GM12878 (cell line): ENCODE results near the gene KRT31. TPM values are rescaled to one million over a fixed set of nuclear protein-coding genes. Genes with fewer than 3 reads are reported as not detected.

ENCODE experiments used
- ATAC-seq: fragments of 200-7000 bp; cut with Tn5 transposase; 3 replicates; pipeline ENCODE4 v1.9.1; 2020; ENCODE audit warnings: mild to moderate bottlenecking, moderate library complexity
- BruUV-seq: library from RNA; stranded (reverse); fragments of 400-500 nt; replicated peaks from 2 replicates; lab custom pipeline; 2021; lab: Mats Ljungman, UMichigan
- CTCF ChIA-PET: fragments of 300-600 bp; sonication (Branson Sonifier 250); formaldehyde crosslinking; extraction: SDS; loops from one replicate; lab custom pipeline; 2021; ENCODE audit warnings: inconsistent platforms; lab: Yijun Ruan, JAX
- POLR2A ChIA-PET: fragments of 350-600 bp; formaldehyde crosslinking; extraction: SDS; loops from one replicate; lab custom pipeline; 2021; ENCODE audit warnings: inconsistent platforms; lab: Charles Lee
- RAD21 ChIA-PET: fragments of 300-600 bp; sonication (Branson Sonifier 250); formaldehyde crosslinking; loops from one replicate; lab custom pipeline; 2023; ENCODE audit warnings: antibody characterized with exemption; ENCODE audit not compliant: unreplicated experiment; lab: Charles Lee
- SMC1A ChIA-PET: fragments of 300-600 bp; sonication (Branson Sonifier 250); formaldehyde crosslinking; loops from one replicate; lab custom pipeline; 2023; ENCODE audit not compliant: unreplicated experiment, uncharacterized antibody; lab: Charles Lee
- DNase-seq: peaks from one replicate; pipeline ENCODE4 v3.0.0-alpha.2; 2011; ENCODE audit warnings: low read depth, low spot score
- FAIRE-seq: peaks from 3 replicates; lab custom pipeline; 2011; peaks lifted over from hg19 to GRCh38; lab: Jason Lieb, UNC
- H2AFZ ChIP-seq: 2 replicates; pipeline ENCODE4 v1.6.0; 2011; ENCODE audit warnings: low read depth, low read length, control low read depth; ENCODE audit not compliant: control insufficient read depth
- H3K27ac ChIP-seq: 2 replicates; pipeline ENCODE4 v1.5.1; 2011; ENCODE audit warnings: control low read depth; ENCODE audit not compliant: control insufficient read depth, insufficient read depth
- H3K27me3 ChIP-seq, 2 experiments: replicated peaks in 1 of 2; 2 replicates each; pipeline versions ENCODE4 v1.6.0 to v1.6.1; 2011; ENCODE audit warnings: low read length in 1 of 2; ENCODE audit not compliant: control insufficient read depth in 2 of 2, insufficient read depth in 2 of 2
- H3K36me3 ChIP-seq, 2 experiments: 2 replicates each; pipeline ENCODE4 v1.5.1; 2011; ENCODE audit warnings: low read length in 1 of 2; ENCODE audit not compliant: control insufficient read depth in 2 of 2, insufficient read depth in 2 of 2
- H3K4me1 ChIP-seq: 2 replicates; pipeline ENCODE4 v1.6.1; 2011; ENCODE audit warnings: mild to moderate bottlenecking, low read length, moderate library complexity, mixed read lengths; ENCODE audit not compliant: control insufficient read depth, insufficient read depth
- H3K4me2 ChIP-seq: 2 replicates; pipeline ENCODE4 v1.6.0; 2011; ENCODE audit warnings: control low read depth; ENCODE audit not compliant: control insufficient read depth, insufficient read depth
- H3K4me3 ChIP-seq: fragments of 200-600 bp; sonication (generic); 2 replicates; pipeline ENCODE4 v1.5.1; 2016
- H3K79me2 ChIP-seq: 2 replicates; pipeline ENCODE4 v1.6.0; 2011; ENCODE audit warnings: low read length; ENCODE audit not compliant: control insufficient read depth, insufficient read depth
- H3K9ac ChIP-seq: 2 replicates; pipeline ENCODE4 v1.8.0; 2011; ENCODE audit warnings: low read length, control low read depth, mixed read lengths; ENCODE audit not compliant: control insufficient read depth, insufficient read depth
- H3K9me3 ChIP-seq: replicated peaks from 3 replicates; pipeline ENCODE4 v1.5.1; 2011; ENCODE audit warnings: mild to moderate bottlenecking, low read length; ENCODE audit not compliant: control insufficient read depth, insufficient read depth
- H4K20me1 ChIP-seq: 2 replicates; pipeline ENCODE4 v1.6.0; 2011; ENCODE audit not compliant: control insufficient read depth, insufficient read depth
- ATF7 ChIP-seq: fragments of 450-650 bp; IDR thresholded peaks from 2 replicates; pipeline ENCODE4 v1.6.1; 2016; ENCODE audit warnings: low read depth, mild to moderate bottlenecking
- CHD1 ChIP-seq: IDR thresholded peaks from 2 replicates; pipeline ENCODE4 v1.6.1; 2012; ENCODE audit warnings: low read depth, low read length, improper control_type of control experiment
- FOS ChIP-seq: IDR thresholded peaks from 3 replicates; pipeline ENCODE4 v1.6.1; 2011; ENCODE audit warnings: borderline replicate concordance; ENCODE audit not compliant: insufficient read length; ENCODE audit errors: extremely low read depth
- GABPA ChIP-seq: IDR thresholded peaks from 2 replicates; pipeline ENCODE4 v1.6.1; 2014; ENCODE audit warnings: antibody characterized with exemption, low read depth, mild to moderate bottlenecking, inconsistent platforms
- HDAC6 ChIP-seq: fragments of 200-600 bp; sonication (generic); IDR thresholded peaks from one replicate; pipeline ENCODE4 v1.8.0; 2017; ENCODE audit warnings: antibody characterized with exemption; ENCODE audit not compliant: unreplicated experiment
- JUND ChIP-seq: IDR thresholded peaks from 2 replicates; pipeline ENCODE4 v1.6.1; 2012; ENCODE audit warnings: low read depth, mild to moderate bottlenecking, low read length, improper control_type of control experiment, moderate library complexity
- POLR2AphosphoS5 ChIP-seq: IDR thresholded peaks from 2 replicates; pipeline ENCODE4 v1.6.1; 2011; ENCODE audit warnings: mild to moderate bottlenecking, low read length, inconsistent platforms
- RAD51 ChIP-seq: fragments of 450-650 bp; IDR thresholded peaks from 2 replicates; pipeline ENCODE4 v1.6.1; 2016; ENCODE audit warnings: moderate library complexity, mild to moderate bottlenecking, inconsistent platforms
- RB1 ChIP-seq: fragments of 450-650 bp; formaldehyde crosslinking; IDR thresholded peaks from 2 replicates; pipeline ENCODE4 v1.6.1; 2017; ENCODE audit warnings: mild to moderate bottlenecking, borderline replicate concordance
- SMC3 ChIP-seq: IDR thresholded peaks from 2 replicates; pipeline ENCODE4 v1.6.1; 2011; ENCODE audit warnings: low read length, improper control_type of control experiment, borderline replicate concordance
- TARDBP ChIP-seq: IDR thresholded peaks from 2 replicates; pipeline ENCODE4 v1.6.1; 2016; ENCODE audit warnings: borderline replicate concordance
- TBL1XR1 ChIP-seq: IDR thresholded peaks from 2 replicates; pipeline ENCODE4 v1.6.1; 2012; ENCODE audit warnings: low read depth, low read length, improper control_type of control experiment
- ZNF622 ChIP-seq: fragments of 450-650 bp; IDR thresholded peaks from 2 replicates; pipeline ENCODE4 v1.6.1; 2017; ENCODE audit warnings: mild to moderate bottlenecking, inconsistent platforms
- whole genome bisulfite sequencing: methylation state at CpG from one replicate; pipeline ENCODE4 v1.1.6; 2016; ENCODE audit warnings: low lambda C conversion rate; ENCODE audit not compliant: insufficient replicate concordance, insufficient coverage; ENCODE audit errors: missing lambda C conversion rate; 5-methylcytosine and 5-hydroxymethylcytosine counted together
- in situ Hi-C: fragments of 300-500 bp; cut with MboI; formaldehyde crosslinking; loops from 9 replicates; pipeline ENCODE4 v1.14.3; 2018; ENCODE audit warnings: mixed read lengths
- intact Hi-C: fragments of 100-400 bp; cut with micrococcal nuclease; formaldehyde crosslinking; loops from one replicate; pipeline ENCODE4 v1.14.2; 2022; ENCODE audit not compliant: unreplicated experiment
- polyA plus RNA-seq, 11 experiments: library from polyadenylated mRNA; depleted of rRNA in 4 of 11; unstranded in 6 of 11; stranded (reverse) in 5 of 11; fragments of >200 nt; fragmentation: Nextera tagmentation in 4 of 11; fragmentation: Illumina TruSeq in 1 of 11; extraction: Ambion mirVana in 4 of 11; extraction: Trizol in 1 of 11; gene quantifications; 1 replicate in 1 of 11; 2 replicates in 10 of 11; pipeline versions ENCODE4 v1.2.1 to v1.2.3, GENCODE V29; 2011 to 2016; ENCODE audit warnings: inconsistent platforms in 2 of 11, missing spikeins in 2 of 11, low read depth in 1 of 11
- total RNA-seq, 4 experiments: library from RNA; depleted of rRNA in 3 of 4; stranded (reverse); fragments of >200 nt in 3 of 4; fragmentation: Illumina TruSeq in 1 of 4; extraction: Trizol in 1 of 4; gene quantifications; 2 replicates each; pipeline versions ENCODE4 v1.2.1 to v1.2.3, GENCODE V29; 2013 to 2021
- TF ChIP-seq, protein P1 (sequence below): fragments of 150-350 bp; IDR thresholded peaks from 2 replicates; pipeline ENCODE4 v1.6.1; 2016; ENCODE audit warnings: low read depth, low read length
- TF ChIP-seq, protein P2 (sequence below): fragments of 450-650 bp; IDR thresholded peaks from 2 replicates; pipeline ENCODE4 v1.6.1; 2017; ENCODE audit warnings: mild to moderate bottlenecking, moderate library complexity
- TF ChIP-seq, protein P3 (sequence below): IDR thresholded peaks from 2 replicates; pipeline ENCODE4 v1.6.1; 2011; ENCODE audit warnings: mild to moderate bottlenecking, low read depth, low read length, moderate library complexity; ENCODE audit not compliant: insufficient replicate concordance

KRT31 gene
- total and polyA plus RNA-seq, 10 of the 15 experiments (the other 5 are each of a cell fraction or from before 2014, with no cell fraction given): not detected

DNA sequence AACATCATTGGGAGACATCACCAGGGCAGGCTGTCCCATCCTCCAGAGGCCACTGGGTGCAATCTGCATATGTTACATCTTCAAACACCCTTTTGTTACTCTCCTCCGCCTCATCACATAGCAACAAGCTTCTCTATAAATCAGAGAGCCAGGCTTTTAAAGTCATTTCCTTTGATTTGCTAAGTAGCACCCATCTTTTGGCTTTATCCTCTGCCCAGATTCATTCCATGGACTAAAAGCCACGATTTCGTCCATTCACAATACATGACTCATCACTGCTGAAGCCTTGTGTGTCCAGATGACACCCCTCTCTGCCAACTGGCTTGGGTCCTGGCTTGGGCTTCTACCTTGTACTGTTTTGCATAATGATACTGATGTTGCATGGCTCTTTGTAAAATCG lies 45.3 kb upstream of the KRT31 start:
- no peak overlapping the region for H2AFZ ChIP-seq
- ChIA-PET SMC1A (no interaction called here), CTCF (no interaction called here), RAD21 (no interaction called here), POLR2A (no interaction called here)
- WGBS: 3% methylated on average over 4 of the region's 4 CpGs
- H3K4me2 ChIP-seq: no peak overlapping the region
- BruUV-seq: no TSS peak
- H3K27ac ChIP-seq: no peak overlapping the region
- no peak overlapping the region for H3K4me3 ChIP-seq
- ATAC-seq: no peak
- no peaks in the 10 kb centered on the region for H3K9me3 ChIP-seq
- FAIRE-seq: no peak
- no peaks in the 10 kb centered on the region for H3K79me2 ChIP-seq
- H4K20me1 ChIP-seq: no peaks in the 10 kb centered on the region
- no peaks in the 10 kb centered on the region for H3K36me3 ChIP-seq
- H3K4me1 ChIP-seq: no peaks in the 10 kb centered on the region
- peaks cover 4 to 8% of the 10 kb centered on the region in 2 experiments; a peak in 3 of 4 replicates for H3K27me3 ChIP-seq
- no peak overlapping the region for H3K9ac ChIP-seq
- in situ Hi-C loops: no loop called here
- intact Hi-C loops: no loop called here
- DNase-seq: no peak
- TF ChIP-seq HDAC6 (no peak), TARDBP (no peak), CHD1 (no peak), RB1 (no peak), FOS (no peak), TBL1XR1 (no peak), ATF7 (no peak), RAD51 (no peak), POLR2AphosphoS5 (no peak), ZNF622 (no peak), GABPA (no peak), SMC3 (no peak), JUND (no peak)
- TF ChIP-seq, protein P1, sequence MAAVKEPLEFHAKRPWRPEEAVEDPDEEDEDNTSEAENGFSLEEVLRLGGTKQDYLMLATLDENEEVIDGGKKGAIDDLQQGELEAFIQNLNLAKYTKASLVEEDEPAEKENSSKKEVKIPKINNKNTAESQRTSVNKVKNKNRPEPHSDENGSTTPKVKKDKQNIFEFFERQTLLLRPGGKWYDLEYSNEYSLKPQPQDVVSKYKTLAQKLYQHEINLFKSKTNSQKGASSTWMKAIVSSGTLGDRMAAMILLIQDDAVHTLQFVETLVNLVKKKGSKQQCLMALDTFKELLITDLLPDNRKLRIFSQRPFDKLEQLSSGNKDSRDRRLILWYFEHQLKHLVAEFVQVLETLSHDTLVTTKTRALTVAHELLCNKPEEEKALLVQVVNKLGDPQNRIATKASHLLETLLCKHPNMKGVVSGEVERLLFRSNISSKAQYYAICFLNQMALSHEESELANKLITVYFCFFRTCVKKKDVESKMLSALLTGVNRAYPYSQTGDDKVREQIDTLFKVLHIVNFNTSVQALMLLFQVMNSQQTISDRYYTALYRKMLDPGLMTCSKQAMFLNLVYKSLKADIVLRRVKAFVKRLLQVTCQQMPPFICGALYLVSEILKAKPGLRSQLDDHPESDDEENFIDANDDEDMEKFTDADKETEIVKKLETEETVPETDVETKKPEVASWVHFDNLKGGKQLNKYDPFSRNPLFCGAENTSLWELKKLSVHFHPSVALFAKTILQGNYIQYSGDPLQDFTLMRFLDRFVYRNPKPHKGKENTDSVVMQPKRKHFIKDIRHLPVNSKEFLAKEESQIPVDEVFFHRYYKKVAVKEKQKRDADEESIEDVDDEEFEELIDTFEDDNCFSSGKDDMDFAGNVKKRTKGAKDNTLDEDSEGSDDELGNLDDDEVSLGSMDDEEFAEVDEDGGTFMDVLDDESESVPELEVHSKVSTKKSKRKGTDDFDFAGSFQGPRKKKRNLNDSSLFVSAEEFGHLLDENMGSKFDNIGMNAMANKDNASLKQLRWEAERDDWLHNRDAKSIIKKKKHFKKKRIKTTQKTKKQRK: no peak
- TF ChIP-seq, protein P2, sequence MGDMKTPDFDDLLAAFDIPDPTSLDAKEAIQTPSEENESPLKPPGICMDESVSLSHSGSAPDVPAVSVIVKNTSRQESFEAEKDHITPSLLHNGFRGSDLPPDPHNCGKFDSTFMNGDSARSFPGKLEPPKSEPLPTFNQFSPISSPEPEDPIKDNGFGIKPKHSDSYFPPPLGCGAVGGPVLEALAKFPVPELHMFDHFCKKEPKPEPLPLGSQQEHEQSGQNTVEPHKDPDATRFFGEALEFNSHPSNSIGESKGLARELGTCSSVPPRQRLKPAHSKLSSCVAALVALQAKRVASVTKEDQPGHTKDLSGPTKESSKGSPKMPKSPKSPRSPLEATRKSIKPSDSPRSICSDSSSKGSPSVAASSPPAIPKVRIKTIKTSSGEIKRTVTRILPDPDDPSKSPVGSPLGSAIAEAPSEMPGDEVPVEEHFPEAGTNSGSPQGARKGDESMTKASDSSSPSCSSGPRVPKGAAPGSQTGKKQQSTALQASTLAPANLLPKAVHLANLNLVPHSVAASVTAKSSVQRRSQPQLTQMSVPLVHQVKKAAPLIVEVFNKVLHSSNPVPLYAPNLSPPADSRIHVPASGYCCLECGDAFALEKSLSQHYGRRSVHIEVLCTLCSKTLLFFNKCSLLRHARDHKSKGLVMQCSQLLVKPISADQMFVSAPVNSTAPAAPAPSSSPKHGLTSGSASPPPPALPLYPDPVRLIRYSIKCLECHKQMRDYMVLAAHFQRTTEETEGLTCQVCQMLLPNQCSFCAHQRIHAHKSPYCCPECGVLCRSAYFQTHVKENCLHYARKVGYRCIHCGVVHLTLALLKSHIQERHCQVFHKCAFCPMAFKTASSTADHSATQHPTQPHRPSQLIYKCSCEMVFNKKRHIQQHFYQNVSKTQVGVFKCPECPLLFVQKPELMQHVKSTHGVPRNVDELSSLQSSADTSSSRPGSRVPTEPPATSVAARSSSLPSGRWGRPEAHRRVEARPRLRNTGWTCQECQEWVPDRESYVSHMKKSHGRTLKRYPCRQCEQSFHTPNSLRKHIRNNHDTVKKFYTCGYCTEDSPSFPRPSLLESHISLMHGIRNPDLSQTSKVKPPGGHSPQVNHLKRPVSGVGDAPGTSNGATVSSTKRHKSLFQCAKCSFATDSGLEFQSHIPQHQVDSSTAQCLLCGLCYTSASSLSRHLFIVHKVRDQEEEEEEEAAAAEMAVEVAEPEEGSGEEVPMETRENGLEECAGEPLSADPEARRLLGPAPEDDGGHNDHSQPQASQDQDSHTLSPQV: no peak
- TF ChIP-seq, protein P3, sequence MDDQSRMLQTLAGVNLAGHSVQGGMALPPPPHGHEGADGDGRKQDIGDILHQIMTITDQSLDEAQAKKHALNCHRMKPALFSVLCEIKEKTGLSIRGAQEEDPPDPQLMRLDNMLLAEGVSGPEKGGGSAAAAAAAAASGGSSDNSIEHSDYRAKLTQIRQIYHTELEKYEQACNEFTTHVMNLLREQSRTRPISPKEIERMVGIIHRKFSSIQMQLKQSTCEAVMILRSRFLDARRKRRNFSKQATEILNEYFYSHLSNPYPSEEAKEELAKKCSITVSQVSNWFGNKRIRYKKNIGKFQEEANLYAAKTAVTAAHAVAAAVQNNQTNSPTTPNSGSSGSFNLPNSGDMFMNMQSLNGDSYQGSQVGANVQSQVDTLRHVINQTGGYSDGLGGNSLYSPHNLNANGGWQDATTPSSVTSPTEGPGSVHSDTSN: no peak
